Astrocyte of the spinal cord (primary cell): ENCODE data around the gene POT1.

Experiments used
- DNase-seq: peaks from one replicate; pipeline ENCODE4 v3.0.0; 2011; ENCODE audit warnings: low read depth, low spot score
- H3K4me3 ChIP-seq: 2 replicates; pipeline ENCODE4 v1.5.1; 2011; ENCODE audit warnings: low read depth, mild to moderate bottlenecking, low read length, moderate library complexity
- CTCF ChIP-seq: IDR thresholded peaks from 2 replicates; pipeline ENCODE4 v1.5.1; 2012; ENCODE audit warnings: low read depth, mild to moderate bottlenecking, low read length, inconsistent platforms
- in situ Hi-C: cut with HindIII; loops from 2 replicates; pipeline ENCODE4 v1.10.0; 2017; ENCODE audit warnings: low sequenced_read_pairs

POT1 gene

GRCh38 chr7:124781418-124781817, 148.2 kb downstream of the POT1 start:
- in situ Hi-C loops = no loop called here
- TF ChIP-seq CTCF = no peak
- DNase-seq = no peak
- H3K4me3 ChIP-seq = no peak overlapping the region

- in situ Hi-C loops = no loop called here
- no peak overlapping the region for H3K4me3 ChIP-seq
- no peak for DNase-seq
- no peak for TF ChIP-seq CTCF
Measured at GRCh38 chr7:124780608-124781007, 149.0 kb downstream of the POT1 start.

- H3K4me3 ChIP-seq = no peak overlapping the region
- in situ Hi-C loops = no loop called here
- no peak for DNase-seq
Measured at GRCh38 chr7:124780056-124780455, 149.6 kb downstream of the POT1 start.

GRCh38 chr7:124779620-124780019, 150.0 kb downstream of the POT1 start:
- H3K4me3 ChIP-seq = no peak overlapping the region
- TF ChIP-seq CTCF = no peak

More at GRCh38 chr7:124780056-124780455, 149.6 kb downstream of the POT1 start:
- TF ChIP-seq CTCF = no peak

GRCh38 chr7:124779194-124779593, 150.4 kb downstream of the POT1 start:
- no peak overlapping the region for H3K4me3 ChIP-seq
- no peak for TF ChIP-seq CTCF
- DNase-seq = no peak
- in situ Hi-C loops = no loop called here

More at GRCh38 chr7:124779620-124780019, 150.0 kb downstream of the POT1 start:
- no peak for DNase-seq
- in situ Hi-C loops = no loop called here

GRCh38 chr7:124777268-124777667, 152.4 kb downstream of the POT1 start:
- in situ Hi-C loops = no loop called here

More at GRCh38 chr7:124777268-124777667, 152.4 kb downstream of the POT1 start:
- DNase-seq = no peak
- no peak overlapping the region for H3K4me3 ChIP-seq
- TF ChIP-seq CTCF = no peak
